ENCODE data around the gene OGFOD1. TPM values are rescaled to one million over a fixed set of nuclear protein-coding genes. Genes with fewer than 3 reads are reported as not detected.

OGFOD1 gene
- total and polyA plus RNA-seq, 10 of the 15 experiments (the other 5 are each of a cell fraction or from before 2014, with no cell fraction given) = 31.4 to 119 (median 51.6) TPM

DNA sequence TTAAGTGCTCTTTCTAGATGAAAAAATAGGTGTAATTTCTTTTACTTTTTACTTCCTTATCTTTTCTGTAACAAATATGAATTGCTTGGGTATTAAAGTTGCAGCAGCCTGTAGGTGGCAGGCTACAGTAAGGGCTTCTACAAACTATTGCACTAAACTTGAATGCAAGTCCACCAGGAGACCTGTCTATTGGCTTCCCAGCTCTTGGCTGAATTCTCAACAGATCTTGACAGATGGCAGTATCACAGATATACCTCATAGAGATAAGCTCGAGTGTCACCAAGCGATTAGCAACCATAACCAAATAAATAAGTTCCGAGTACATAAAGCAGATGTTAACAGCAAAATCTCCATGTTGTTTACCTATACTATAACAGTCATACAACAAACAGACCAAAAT, 62.6 kb downstream of the OGFOD1 start:
- no TSS peak for BruUV-seq (replicated peaks)
- CTCF ChIA-PET = interaction anchor here (0.6 to 3.0 kb wide), 20 partner anchors 10 to 187 kb away, joined by 3 to 27 read pairs (median 3); partner anchors contain the start of gene MT1H
- no peak overlapping the region for H2AFZ ChIP-seq (ENCODE audit: control insufficient read depth, low read depth, low read length)
- WGBS (ENCODE audit: insufficient coverage, insufficient replicate concordance, low lambda C conversion rate, missing lambda C conversion rate) = 94% methylated on average over 3 of the region's 3 CpGs
- DNase-seq (ENCODE audit: low read depth, low spot score) (peak; percentile 4), ATAC-seq (peak; percentile 95), FAIRE-seq (no peak)
- in situ Hi-C loops (cut with MboI) (loop anchor here (5.0 kb wide), 1 partner anchor 188 kb away; no protein-coding TSS in a partner anchor), intact Hi-C loops (cut with micrococcal nuclease; ENCODE audit: unreplicated experiment) (loop anchor here (1.0 kb wide), 2 partner anchors 86 to 188 kb away; no protein-coding TSS in a partner anchor)
- SMC1A ChIA-PET (ENCODE audit: uncharacterized antibody, unreplicated experiment) = interaction anchor here (0.8 to 2.7 kb wide), 4 partner anchors 32 to 188 kb away, joined by 3 to 27 read pairs (median 3); no protein-coding TSS in a partner anchor
- H3K27me3 ChIP-seq (replicated peaks in 1 of 2; ENCODE audit: control insufficient read depth in 2 of 2, insufficient read depth in 2 of 2, low read length in 1 of 2) = no peaks in the 10 kb centered on the region
- peaks cover 1% of the 10 kb centered on the region in 2 experiments; a peak in 3 of 4 replicates for H3K36me3 ChIP-seq (ENCODE audit: control insufficient read depth in 2 of 2, insufficient read depth in 2 of 2, low read length in 1 of 2)
- H3K4me2 ChIP-seq (ENCODE audit: control insufficient read depth, insufficient read depth) = no peak overlapping the region
- no peaks in the 10 kb centered on the region; the same call in 1 of the 2 replicates for H3K4me1 ChIP-seq (ENCODE audit: control insufficient read depth, insufficient read depth, low read length)
- no peaks in the 10 kb centered on the region for H3K9me3 ChIP-seq (replicated peaks; ENCODE audit: control insufficient read depth, insufficient read depth, low read length)
- H4K20me1 ChIP-seq (ENCODE audit: control insufficient read depth, insufficient read depth) = no peaks in the 10 kb centered on the region
- no peak overlapping the region for H3K4me3 ChIP-seq
- RAD21 ChIA-PET (ENCODE audit: unreplicated experiment) = interaction anchor here (1.3 kb wide), 1 partner anchor 188 kb away, joined by 10 read pairs; no protein-coding TSS in a partner anchor
- POLR2A ChIA-PET = no interaction called here
- no peaks in the 10 kb centered on the region for H3K79me2 ChIP-seq (ENCODE audit: control insufficient read depth, insufficient read depth, low read length)
- no peak overlapping the region for H3K27ac ChIP-seq (ENCODE audit: control insufficient read depth, insufficient read depth)
- no peak overlapping the region for H3K9ac ChIP-seq (ENCODE audit: control insufficient read depth, insufficient read depth, low read length)
- TF ChIP-seq TBL1XR1 (IDR thresholded peaks at IDR 0.05; ENCODE audit: low read depth, low read length) (no peak), CBX5 (IDR thresholded peaks at IDR 0.05; ENCODE audit: low read depth) (no peak), RAD21 (IDR thresholded peaks at IDR 0.05; ENCODE audit: insufficient read depth, low read depth, low read length) (peak; percentile 53), PAX8 (IDR thresholded peaks at IDR 0.05) (no peak), PAX5 (IDR thresholded peaks at IDR 0.05; ENCODE audit: borderline replicate concordance, low read depth, low read length) (no peak), KAT2A (conservative IDR thresholded peaks at IDR 0.05; ENCODE audit: control insufficient read depth, low read depth, low read length) (no peak), DPF2 (IDR thresholded peaks at IDR 0.05) (no peak)
- TF ChIP-seq, protein P1, sequence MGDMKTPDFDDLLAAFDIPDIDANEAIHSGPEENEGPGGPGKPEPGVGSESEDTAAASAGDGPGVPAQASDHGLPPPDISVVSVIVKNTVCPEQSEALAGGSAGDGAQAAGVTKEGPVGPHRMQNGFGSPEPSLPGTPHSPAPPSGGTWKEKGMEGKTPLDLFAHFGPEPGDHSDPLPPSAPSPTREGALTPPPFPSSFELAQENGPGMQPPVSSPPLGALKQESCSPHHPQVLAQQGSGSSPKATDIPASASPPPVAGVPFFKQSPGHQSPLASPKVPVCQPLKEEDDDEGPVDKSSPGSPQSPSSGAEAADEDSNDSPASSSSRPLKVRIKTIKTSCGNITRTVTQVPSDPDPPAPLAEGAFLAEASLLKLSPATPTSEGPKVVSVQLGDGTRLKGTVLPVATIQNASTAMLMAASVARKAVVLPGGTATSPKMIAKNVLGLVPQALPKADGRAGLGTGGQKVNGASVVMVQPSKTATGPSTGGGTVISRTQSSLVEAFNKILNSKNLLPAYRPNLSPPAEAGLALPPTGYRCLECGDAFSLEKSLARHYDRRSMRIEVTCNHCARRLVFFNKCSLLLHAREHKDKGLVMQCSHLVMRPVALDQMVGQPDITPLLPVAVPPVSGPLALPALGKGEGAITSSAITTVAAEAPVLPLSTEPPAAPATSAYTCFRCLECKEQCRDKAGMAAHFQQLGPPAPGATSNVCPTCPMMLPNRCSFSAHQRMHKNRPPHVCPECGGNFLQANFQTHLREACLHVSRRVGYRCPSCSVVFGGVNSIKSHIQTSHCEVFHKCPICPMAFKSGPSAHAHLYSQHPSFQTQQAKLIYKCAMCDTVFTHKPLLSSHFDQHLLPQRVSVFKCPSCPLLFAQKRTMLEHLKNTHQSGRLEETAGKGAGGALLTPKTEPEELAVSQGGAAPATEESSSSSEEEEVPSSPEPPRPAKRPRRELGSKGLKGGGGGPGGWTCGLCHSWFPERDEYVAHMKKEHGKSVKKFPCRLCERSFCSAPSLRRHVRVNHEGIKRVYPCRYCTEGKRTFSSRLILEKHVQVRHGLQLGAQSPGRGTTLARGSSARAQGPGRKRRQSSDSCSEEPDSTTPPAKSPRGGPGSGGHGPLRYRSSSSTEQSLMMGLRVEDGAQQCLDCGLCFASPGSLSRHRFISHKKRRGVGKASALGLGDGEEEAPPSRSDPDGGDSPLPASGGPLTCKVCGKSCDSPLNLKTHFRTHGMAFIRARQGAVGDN (IDR thresholded peaks at IDR 0.05) = no peak
- TF ChIP-seq, protein P2, sequence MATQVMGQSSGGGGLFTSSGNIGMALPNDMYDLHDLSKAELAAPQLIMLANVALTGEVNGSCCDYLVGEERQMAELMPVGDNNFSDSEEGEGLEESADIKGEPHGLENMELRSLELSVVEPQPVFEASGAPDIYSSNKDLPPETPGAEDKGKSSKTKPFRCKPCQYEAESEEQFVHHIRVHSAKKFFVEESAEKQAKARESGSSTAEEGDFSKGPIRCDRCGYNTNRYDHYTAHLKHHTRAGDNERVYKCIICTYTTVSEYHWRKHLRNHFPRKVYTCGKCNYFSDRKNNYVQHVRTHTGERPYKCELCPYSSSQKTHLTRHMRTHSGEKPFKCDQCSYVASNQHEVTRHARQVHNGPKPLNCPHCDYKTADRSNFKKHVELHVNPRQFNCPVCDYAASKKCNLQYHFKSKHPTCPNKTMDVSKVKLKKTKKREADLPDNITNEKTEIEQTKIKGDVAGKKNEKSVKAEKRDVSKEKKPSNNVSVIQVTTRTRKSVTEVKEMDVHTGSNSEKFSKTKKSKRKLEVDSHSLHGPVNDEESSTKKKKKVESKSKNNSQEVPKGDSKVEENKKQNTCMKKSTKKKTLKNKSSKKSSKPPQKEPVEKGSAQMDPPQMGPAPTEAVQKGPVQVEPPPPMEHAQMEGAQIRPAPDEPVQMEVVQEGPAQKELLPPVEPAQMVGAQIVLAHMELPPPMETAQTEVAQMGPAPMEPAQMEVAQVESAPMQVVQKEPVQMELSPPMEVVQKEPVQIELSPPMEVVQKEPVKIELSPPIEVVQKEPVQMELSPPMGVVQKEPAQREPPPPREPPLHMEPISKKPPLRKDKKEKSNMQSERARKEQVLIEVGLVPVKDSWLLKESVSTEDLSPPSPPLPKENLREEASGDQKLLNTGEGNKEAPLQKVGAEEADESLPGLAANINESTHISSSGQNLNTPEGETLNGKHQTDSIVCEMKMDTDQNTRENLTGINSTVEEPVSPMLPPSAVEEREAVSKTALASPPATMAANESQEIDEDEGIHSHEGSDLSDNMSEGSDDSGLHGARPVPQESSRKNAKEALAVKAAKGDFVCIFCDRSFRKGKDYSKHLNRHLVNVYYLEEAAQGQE (IDR thresholded peaks at IDR 0.05; ENCODE audit: low read depth, low read length) = no peak
- TF ChIP-seq, protein P3, sequence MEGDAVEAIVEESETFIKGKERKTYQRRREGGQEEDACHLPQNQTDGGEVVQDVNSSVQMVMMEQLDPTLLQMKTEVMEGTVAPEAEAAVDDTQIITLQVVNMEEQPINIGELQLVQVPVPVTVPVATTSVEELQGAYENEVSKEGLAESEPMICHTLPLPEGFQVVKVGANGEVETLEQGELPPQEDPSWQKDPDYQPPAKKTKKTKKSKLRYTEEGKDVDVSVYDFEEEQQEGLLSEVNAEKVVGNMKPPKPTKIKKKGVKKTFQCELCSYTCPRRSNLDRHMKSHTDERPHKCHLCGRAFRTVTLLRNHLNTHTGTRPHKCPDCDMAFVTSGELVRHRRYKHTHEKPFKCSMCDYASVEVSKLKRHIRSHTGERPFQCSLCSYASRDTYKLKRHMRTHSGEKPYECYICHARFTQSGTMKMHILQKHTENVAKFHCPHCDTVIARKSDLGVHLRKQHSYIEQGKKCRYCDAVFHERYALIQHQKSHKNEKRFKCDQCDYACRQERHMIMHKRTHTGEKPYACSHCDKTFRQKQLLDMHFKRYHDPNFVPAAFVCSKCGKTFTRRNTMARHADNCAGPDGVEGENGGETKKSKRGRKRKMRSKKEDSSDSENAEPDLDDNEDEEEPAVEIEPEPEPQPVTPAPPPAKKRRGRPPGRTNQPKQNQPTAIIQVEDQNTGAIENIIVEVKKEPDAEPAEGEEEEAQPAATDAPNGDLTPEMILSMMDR (IDR thresholded peaks at IDR 0.05 in 2 of 3, conservative IDR thresholded peaks at IDR 0.05 in 1 of 3; ENCODE audit: control insufficient read depth in 2 of 3, extremely low read depth in 1 of 3, insufficient read depth in 1 of 3, low read depth in 3 of 3, low read length in 3 of 3) = peak; percentile 56 to 66 (median 64)

Measured in GM12878 (cell line).